NCI-H460 (cell line): Measurements from ENCODE around the gene BST1. TPM values are rescaled to one million over a fixed set of nuclear protein-coding genes. Genes with fewer than 3 reads are reported as not detected.

Source experiments
- DNase-seq: peaks from one replicate; pipeline ENCODE4 v3.0.0-alpha.2; 2016; ENCODE audit warnings: low read depth; ENCODE audit errors: extremely low read depth
- total RNA-seq: library from RNA; depleted of rRNA; stranded (reverse); fragments of >200 nt; shearing (Covaris generic); gene quantifications from 2 replicates; pipeline ENCODE4 v1.2.3, GENCODE V29; 2014

Gene BST1
- total RNA-seq, 1 experiment from 2014 or later = 11.1 TPM

DNA sequence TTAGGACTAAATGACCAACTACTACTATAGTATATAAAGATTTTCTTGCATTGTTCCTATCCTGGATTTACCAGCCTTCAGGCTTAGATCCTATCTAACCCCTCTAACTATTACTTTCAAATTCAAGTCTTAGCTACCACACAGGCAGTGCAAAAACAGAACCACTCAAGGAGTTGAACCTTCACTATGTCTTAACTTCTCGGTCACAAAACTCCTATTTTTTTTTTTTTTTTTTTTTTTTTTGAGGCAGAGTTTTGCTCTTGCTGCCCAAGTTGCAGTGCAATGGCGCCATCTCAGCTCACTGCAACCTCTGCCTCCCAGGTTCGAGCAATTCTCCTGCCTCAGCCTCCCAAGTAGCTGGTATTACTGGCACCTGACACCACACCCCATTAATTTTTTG is 27.5 kb upstream of the BST1 start:
- DNase-seq = no peak

GRCh38 chr4:15676039-15676438 is 26.8 kb upstream of the BST1 start:
- DNase-seq = no peak

GRCh38 chr4:15676899-15677298 is 26.0 kb upstream of the BST1 start:
- no peak for DNase-seq

DNA sequence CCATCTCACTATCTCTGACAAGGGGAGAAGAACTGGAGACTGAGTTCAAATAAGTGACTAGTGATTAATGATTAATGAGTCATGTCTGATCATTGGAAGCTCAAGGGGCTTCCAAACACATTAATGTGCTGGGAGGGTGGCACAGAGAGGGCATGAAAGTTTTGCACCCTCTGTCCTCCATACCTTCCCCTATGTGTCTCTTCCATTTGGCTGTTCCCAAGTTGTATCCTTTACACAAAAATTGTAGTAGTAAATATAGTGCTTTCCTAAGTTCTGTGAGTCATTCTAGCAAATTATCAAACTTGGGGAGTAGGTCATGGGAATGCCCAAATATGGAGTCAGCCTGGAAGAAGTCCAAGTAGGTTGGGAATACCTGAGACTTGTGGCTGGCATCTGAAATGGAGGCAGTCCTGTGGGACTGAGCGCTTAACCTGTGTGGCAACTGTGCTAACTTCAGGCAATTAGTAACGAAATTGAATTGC is 25.3 kb upstream of the BST1 start:
- no peak for DNase-seq

DNA sequence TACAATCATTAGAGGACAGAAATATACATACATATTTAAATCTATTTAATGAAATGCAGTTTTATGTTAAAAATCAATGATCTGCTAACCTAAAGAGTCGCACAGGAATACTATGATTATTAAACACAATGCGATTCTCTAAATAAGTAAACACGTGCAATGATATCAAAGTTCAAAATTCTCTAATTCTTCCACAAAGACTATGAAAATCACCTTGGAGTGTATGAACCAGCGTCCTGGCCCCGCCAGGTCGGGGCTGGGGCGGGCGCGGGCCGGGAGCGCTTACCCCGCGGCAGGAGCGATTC is 21.8 kb upstream of the BST1 start:
- no peak for DNase-seq

DNA sequence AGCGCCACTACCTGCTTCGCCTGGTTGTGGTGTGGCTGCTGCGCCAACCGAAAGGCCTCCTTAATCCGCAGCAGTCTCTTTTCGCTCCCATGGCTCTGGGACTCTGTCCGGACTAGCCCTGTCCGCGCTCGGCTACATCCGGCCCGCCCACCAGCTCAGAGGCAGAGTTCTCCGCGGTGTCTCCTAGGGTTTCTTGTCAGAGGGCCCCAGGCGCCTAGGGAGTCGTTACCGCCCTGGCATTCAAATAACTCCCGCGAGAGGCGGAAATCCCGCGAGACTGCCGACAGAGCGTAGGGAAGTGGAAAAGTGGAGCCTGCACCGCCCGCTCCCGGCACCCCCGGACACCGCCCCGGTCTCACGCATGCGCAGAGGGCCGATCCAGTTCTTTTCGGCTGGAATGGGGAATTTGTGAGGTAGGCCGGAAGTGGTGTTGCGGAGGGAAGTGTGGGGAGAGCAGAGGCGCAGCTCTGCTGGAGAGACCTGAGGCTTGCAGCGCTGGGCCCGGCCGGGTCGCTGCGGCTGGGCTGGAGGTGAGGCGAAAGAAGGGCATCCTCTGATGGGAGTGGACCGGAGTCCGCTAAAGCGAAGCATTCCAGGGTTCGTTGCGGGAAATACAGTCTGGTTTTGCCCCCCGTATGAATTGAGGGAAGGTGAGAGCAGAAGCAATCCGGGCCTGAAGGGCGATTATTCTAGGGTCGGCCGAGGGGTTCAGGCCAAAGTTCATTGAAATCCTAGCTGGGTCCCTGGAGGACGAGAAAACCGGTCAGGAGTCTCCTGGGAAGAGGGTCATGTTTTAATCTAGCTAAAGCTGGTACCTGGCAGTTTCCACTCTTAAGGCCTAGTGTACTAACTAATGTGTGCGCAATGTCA is 21.3 kb upstream of the BST1 start, which contains the start of gene FAM200B:
TSS of gene FAM200B (plus strand) at position 456 of the 870 bp plus-strand sequence. CDS start 5,151 bp downstream, outside the sequence.
- peak; percentile 99 for DNase-seq

- DNase-seq = no peak
Measured at GRCh38 chr4:15682242-15683142, 20.4 kb upstream of the BST1 start.

- DNase-seq = no peak
Measured at GRCh38 chr4:15683143-15683495, 19.7 kb upstream of the BST1 start.

DNA sequence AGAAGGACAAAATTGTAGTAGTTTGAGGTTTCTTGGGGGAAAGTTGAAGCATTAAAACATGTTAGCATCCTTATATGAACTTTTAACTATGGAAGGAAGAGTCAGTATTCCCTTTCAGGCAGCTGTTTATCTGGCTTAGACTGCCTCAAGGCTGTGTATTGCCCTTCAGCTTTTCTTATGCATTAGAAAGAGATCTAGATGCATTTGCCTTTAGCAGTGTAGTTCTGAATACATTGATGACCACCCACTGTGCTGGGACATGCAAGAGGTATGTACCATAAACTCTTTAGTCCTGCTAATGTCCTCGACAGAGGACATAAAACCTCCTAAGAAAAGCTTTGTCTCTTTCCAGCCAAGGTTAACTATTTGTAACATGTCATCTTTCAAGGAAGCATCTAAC is 18.4 kb upstream of the BST1 start:
- DNase-seq = no peak

DNA sequence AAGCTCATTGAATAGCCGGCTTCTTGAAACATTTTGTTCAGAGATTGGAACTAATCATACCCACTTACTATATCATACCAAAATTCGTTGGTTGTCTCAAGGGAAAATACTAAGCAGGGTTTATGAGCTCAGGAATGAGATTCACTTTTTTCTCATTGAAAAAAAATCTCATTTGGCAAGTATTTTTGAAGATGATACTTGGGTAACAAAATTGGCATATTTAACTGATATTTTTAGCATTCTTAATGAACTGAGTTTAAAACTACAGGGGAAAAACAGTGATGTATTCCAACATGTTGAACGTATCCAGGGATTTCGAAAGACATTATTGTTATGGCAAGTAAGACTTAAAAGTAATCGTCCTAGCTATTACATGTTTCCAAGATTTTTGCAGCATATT is 14.8 kb upstream of the BST1 start:
- DNase-seq = no peak

DNA sequence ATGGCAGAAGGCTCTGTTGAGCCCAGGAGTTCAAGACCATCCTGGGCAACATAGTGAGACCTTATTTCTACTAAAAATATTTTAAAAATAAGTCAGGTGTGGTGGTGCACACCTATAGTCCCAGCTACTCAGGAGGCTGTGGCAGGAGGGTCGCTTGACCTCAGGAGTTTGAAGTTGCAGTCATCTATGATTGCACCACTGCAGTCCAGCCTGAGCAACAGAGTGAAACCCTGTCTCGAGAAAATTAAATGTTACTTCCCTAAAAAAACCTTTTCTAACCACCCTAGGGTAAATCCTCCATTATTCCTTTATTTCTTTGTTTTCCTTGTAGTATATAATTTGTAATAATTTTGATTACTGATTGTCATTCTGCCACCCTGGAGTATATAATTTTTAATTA is 13.3 kb upstream of the BST1 start:
- DNase-seq = no peak

DNA sequence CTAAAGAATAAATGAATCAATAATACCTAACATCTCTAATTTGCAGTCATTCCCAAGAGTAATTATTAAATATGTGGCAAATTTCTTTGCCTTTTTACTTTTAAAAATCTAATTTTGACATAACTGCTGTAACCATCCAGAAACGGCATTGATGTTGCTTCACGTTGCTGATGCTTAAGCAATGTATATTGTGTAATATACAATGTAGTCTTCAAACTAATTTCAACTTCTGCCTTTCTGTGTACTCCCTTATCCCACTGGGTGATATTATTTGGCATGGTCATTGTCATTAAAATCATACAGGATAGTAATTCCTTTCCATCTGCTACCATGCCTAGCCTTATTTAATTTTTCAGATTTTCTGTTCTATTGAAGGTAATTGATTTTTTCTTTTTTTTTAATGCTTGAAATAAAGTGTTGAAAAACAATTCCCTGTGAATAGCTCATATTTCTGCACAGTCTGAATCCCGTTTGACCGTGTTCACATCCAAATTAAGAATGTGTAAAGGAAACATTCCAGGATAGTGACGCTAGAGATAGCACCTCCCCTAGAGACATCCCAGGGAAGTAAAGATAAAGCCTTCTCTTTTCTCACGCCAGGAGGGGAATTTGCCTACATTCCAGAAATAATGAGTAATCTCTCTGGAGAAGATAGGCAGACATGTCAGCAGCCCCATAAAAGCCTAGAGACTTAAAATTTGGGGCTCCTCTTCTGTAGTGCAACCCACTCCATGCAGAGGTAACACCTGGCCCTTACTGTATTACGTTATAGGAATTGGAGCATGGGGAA is 12.7 kb upstream of the BST1 start:
- peak; percentile 90 for DNase-seq

- DNase-seq = peak; percentile 52
Measured at GRCh38 chr4:15691346-15692135, 11.3 kb upstream of the BST1 start.

DNA sequence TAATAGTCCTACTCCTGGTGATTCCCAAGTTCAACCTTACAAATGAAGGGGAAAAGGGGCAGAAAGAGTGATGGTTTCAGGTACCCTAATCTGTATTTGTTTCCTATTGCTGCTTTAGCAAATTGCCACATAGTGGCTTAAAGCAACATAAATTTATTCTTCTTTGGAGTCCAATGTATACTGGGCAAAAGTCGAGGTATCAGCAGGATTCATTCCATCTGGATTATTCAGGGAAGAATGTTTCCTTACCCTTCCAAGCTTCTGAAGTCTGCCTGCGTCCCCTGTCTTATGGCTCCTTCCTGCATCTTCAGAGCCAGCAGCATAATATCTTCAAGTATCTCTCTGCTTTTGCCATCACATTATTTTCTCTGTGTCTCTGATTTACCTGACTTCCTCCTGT is 10.3 kb upstream of the BST1 start:
- no peak for DNase-seq

GRCh38 chr4:15694431-15694830 is 8.4 kb upstream of the BST1 start:
- DNase-seq = no peak

DNA sequence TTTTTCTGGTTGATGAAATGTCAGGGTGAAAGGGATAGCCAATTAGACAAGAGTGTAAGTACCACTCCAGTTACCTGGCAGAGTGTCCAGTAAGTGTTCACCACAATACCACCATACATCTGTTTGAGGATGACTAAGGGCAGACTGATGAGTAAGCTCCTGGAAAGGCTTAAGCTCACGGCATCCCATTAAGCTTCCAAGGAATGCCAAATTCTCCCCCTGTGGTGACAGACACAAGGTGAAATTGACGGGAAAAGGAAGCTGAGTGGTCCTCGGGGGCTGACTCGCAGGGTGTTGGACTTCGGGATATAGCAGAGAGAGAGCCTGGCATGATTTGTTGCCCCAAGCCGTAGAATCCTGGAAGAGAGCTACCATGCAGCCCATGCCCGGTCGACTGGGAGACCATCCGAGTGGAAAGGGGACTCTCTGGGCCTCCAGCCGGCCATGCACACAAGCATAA is 7.6 kb upstream of the BST1 start:
- DNase-seq = no peak

DNA sequence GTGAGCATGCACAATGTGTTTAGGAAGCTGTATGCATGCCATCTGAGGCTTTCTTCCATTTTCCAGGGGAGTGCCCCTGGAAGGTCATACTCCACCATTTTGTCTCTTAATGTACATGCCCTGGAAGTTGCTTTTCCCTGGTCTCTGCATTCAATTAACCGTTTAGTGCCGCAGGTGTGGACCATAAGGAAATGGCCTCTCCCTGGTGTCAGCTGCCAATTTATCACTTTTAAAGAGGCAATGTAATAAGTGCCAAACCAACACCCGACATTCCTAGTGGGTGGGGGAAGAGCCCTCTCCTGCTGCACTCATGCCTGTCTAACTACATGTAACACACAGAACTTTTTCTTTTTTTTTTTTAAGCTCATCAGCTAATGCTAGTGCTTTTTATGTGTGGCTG is 7.1 kb upstream of the BST1 start:
- DNase-seq = no peak

DNA sequence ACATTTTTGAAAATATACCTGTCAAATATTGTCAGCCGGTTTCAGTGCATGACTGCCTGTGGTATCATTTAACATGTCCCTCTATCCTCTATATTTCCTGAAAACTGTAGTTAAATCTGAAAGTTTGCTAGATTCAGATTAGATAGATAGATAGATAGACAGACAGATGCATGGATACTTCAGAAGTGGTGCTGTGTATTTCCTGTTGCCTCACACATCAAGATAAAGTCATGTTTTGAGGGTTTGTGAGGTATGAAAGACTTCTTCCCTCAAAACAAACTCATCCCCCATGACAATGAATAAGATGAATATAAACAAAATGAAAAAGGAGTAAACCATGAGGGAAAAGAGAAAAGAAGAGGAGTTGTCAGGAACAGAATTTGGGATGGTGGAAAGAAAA is 6.0 kb upstream of the BST1 start:
- no peak for DNase-seq

DNA sequence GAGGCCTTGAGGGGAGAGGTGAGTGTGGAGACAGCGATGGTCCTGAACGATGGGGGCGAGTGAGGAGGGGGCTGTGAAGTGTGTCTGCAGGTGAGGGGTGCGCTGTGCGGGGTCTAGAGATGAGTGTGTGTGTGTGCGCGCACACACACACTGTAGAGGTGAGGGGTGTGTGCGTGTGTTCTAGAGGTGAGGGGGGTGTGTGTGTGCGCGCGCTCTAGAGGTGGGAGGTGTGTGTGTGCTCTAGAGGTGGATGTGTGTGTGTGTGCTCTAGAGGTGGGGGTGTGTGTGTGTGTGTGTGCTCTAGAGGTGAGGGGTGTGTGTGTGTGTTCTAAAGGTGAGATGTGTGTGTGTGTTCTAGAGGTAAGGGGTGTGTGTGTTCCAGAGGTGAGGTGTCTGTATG is 574 bp downstream of the BST1 start:
- DNase-seq = no peak

- DNase-seq = no peak
Measured at GRCh38 chr4:15704129-15704528, 1.3 kb downstream of the BST1 start.
